Ovary (tissue), 9 donors: ENCODE data around the gene CADPS2. TPM values are rescaled to one million over a fixed set of nuclear protein-coding genes. Genes with fewer than 3 reads are reported as not detected.

ENCODE experiments used
- DNase-seq, 5 donors: peaks; one replicate each; pipeline ENCODE4 v3.0.0-alpha.2; 2019 to 2020
- H3K27ac ChIP-seq, 2 donors: fragments of 200-600 bp; one replicate each; pipeline versions ENCODE4 v1.5.1 to v1.8.0; 2019 to 2022
- H3K27me3 ChIP-seq: fragments of 200-600 bp; one replicate; pipeline ENCODE4 v1.8.0; 2022
- H3K36me3 ChIP-seq: fragments of 200-600 bp; sonication (generic); one replicate; pipeline ENCODE4 v1.5.1; 2019
- H3K4me1 ChIP-seq: one replicate; pipeline ENCODE4 v1.8.1; 2013; ENCODE audit warnings: mild to moderate bottlenecking, moderate library complexity; ENCODE audit not compliant: insufficient read depth
- H3K4me3 ChIP-seq: fragments of 200-600 bp; sonication (generic); one replicate; pipeline ENCODE4 v1.5.1; 2017
- H3K9me3 ChIP-seq, 2 donors: fragments of 200-600 bp in 1 of 2; sonication (generic) in 1 of 2; one replicate each; pipeline versions ENCODE4 v1.5.1 to v1.8.1; 2013 to 2019; ENCODE audit warnings: mild to moderate bottlenecking in 1 of 2, moderate library complexity in 1 of 2
- EP300 ChIP-seq: sonication (generic); formaldehyde crosslinking; IDR thresholded peaks from one replicate; pipeline ENCODE4 v1.6.1; 2017; ENCODE audit warnings: antibody characterized with exemption
- POLR2A ChIP-seq: fragments of 450-650 bp; IDR thresholded peaks from one replicate; pipeline ENCODE4 v1.6.1; 2017; ENCODE audit warnings: antibody characterized with exemption, mild to moderate bottlenecking, moderate library complexity
- WGBS, 3 donors: extraction: QIAGEN DNeasy Blood & Tissue Kit in 1 of 3; methylation state at CpG; one replicate each; pipeline versions ENCODE4 v1.1.5 to v1.1.7; 2013 to 2017; 5-methylcytosine and 5-hydroxymethylcytosine counted together
- intact Hi-C, 4 donors: fragments of 100-400 bp; cut with DNase I; formaldehyde crosslinking; loops; one replicate each; pipeline versions ENCODE4 v1.11.0 to v1.15.1; 2022 to 2023
- polyA plus RNA-seq, 2 donors: library from polyadenylated mRNA; stranded (reverse); fragments of 200-250 nt in 1 of 2; fragments of 350-450 nt in 1 of 2; fragmentation: Illumina TruSeq in 1 of 2; extraction: RNeasy Lipid Tissue Mini Kit (QIAGEN cat#74804) in 1 of 2; gene quantifications; one replicate each; pipeline ENCODE4 v1.2.3, GENCODE V29; 2013 to 2014
- total RNA-seq, 7 donors: library from RNA; depleted of rRNA in 2 of 7; stranded (reverse); fragments of >200 nt in 2 of 7; fragmentation: NEBNext Ultra II Directional in 3 of 7; extraction: Animal tissue kit (Norgen Biotek cat#: 25700) in 3 of 7; gene quantifications; one replicate each; pipeline versions ENCODE4 v1.1.0 to v1.2.4, GENCODE V29; 2016 to 2023
- TF ChIP-seq, protein P1 (sequence below), 3 donors: fragments of 450-650 bp in 2 of 3; fragments of 200-600 bp in 1 of 3; IDR thresholded peaks; one replicate each; pipeline versions ENCODE4 v1.5.1 to v1.8.0; 2016 to 2022; ENCODE audit warnings: antibody characterized with exemption in 3 of 3, mild to moderate bottlenecking in 1 of 3
- donor health status: DM: no; HTN: no; CAD: no; lungs with moderate emphysema.
- donor health status: DM: no; HTN: no; CAD: no.
- donor health status: Bipolar disorder and iron deficiency.
- donor health status: DM: yes; HTN: yes; CAD: no.
- donor health status: DM: no; HTN: no; CAD: no.
- donor health status: DM: yes; HTN: yes; CAD: no.

The CADPS2 gene
- total and polyA plus RNA-seq, 9 donors, result 10.1 to 26.7 (median 16.6) TPM

DNA sequence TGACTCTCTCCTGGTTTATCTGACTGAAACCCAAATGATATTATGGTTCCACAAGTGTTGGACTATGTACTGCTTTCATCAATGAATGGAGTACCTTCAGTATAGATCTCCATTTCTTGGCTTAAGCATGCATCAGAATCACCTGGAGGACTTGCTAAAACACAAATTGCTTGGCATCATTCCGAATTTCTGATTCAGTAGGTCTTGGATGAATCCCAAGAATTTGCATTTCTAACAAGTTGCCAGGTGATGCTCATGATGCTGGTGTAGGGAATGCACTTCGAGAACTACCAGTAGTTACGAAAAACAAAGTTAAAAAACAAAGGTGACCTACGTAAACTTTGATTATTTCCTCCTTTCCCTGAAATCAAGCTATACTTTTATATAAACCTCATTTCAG, 462.7 kb downstream of the CADPS2 start:
- H3K27ac ChIP-seq, result no peak overlapping the region
- no peak for DNase-seq
- H3K36me3 ChIP-seq, result no peaks in the 10 kb centered on the region
- intact Hi-C loops, result no loop called here
- no peaks in the 10 kb centered on the region for H3K9me3 ChIP-seq
- H3K4me3 ChIP-seq, result no peak overlapping the region
- WGBS, 3 donors, result 94 to 96% (median 94%) methylated on average over 4 of the region's 4 CpGs
- no peaks in the 10 kb centered on the region for H3K4me1 ChIP-seq
- H3K27me3 ChIP-seq, result no peaks in the 10 kb centered on the region
- TF ChIP-seq, protein P1, sequence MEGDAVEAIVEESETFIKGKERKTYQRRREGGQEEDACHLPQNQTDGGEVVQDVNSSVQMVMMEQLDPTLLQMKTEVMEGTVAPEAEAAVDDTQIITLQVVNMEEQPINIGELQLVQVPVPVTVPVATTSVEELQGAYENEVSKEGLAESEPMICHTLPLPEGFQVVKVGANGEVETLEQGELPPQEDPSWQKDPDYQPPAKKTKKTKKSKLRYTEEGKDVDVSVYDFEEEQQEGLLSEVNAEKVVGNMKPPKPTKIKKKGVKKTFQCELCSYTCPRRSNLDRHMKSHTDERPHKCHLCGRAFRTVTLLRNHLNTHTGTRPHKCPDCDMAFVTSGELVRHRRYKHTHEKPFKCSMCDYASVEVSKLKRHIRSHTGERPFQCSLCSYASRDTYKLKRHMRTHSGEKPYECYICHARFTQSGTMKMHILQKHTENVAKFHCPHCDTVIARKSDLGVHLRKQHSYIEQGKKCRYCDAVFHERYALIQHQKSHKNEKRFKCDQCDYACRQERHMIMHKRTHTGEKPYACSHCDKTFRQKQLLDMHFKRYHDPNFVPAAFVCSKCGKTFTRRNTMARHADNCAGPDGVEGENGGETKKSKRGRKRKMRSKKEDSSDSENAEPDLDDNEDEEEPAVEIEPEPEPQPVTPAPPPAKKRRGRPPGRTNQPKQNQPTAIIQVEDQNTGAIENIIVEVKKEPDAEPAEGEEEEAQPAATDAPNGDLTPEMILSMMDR (IDR thresholded peaks at IDR 0.05), result no peak
- TF ChIP-seq EP300 (no peak), POLR2A (no peak)

DNA sequence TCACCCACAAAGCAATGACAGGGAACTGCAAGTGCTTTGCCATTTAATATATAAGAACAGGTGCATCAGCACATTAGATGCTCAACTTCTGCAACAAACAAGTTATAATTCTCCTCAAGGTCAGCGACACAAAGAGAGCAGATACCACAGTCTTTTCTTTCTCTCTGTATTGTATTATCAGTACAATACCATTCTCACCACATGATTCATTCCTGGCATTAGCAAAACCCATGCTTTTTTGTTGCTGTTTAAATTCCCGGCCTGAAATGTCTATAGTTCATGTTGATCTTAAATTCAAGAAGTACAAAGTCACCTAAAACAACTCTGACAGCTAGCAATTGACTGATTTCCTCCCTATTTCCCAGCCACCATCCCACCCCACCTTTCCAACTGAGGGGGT, 469.9 kb downstream of the CADPS2 start:
- no peaks in the 10 kb centered on the region for H3K27me3 ChIP-seq
- peaks cover 3% of the 10 kb centered on the region for H3K4me1 ChIP-seq
- WGBS, 3 donors, result 18 to 44% (median 37%) methylated on average over 2 of the region's 2 CpGs
- H3K9me3 ChIP-seq, result no peaks in the 10 kb centered on the region
- intact Hi-C loops, result no loop called here
- TF ChIP-seq EP300, result no peak
- TF ChIP-seq POLR2A, result no peak
- TF ChIP-seq, protein P1 (IDR thresholded peaks at IDR 0.05), result no peak
- no peaks in the 10 kb centered on the region for H3K36me3 ChIP-seq
- H3K4me3 ChIP-seq, result no peak overlapping the region
- no peak for DNase-seq
- H3K27ac ChIP-seq, result no peak overlapping the region

DNA sequence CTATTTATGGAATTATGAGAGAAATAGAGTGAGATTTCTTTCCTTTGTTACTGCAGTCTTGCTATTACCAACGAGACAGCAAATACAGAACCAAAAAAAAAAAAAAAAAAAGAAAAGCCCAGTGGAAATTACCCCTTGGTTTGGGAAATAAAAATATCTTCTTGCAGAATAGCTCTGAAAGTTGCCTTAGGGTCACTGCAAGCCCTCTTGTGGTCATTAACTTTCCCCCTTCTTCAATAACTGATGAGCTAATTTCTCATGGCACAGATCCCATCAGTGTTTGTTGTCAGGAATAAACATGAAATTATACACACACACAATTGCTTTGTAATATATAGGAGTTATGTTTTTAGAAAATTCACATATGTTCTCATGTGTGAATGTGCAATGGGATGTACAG, 470.8 kb downstream of the CADPS2 start:
- H3K4me3 ChIP-seq, result no peak overlapping the region
- H3K9me3 ChIP-seq, result no peaks in the 10 kb centered on the region
- no peaks in the 10 kb centered on the region for H3K27me3 ChIP-seq
- TF ChIP-seq EP300 (no peak), POLR2A (no peak)
- TF ChIP-seq, protein P1 (IDR thresholded peaks at IDR 0.05), result no peak
- peaks cover 3% of the 10 kb centered on the region for H3K4me1 ChIP-seq
- no peak for DNase-seq
- H3K36me3 ChIP-seq, result no peaks in the 10 kb centered on the region
- H3K27ac ChIP-seq, result no peak overlapping the region
- intact Hi-C loops, result no loop called here
- 81 to 88% (median 85%) methylated on average over 1 of the region's 1 CpG for WGBS, 3 donors

DNA sequence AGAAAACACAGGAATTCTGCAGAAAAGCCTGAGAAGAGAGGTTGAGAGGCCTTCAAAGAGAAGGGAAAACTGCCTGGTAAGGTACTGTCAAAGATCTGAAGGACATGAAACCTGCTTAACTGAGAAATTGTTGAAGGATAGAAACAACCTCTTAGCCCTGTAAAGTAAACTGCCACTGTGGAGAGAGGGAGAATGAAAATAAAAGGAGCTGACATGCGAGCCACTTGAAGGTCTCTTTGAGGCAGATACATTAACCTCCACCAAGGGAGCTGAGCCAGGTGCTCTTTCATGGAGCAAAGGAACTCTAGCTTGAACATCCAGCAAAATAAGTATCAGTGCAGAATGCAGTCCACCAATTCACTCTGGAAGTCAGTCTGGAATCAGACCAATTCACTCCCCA, 472.9 kb downstream of the CADPS2 start:
- 86 to 94% (median 90%) methylated on average over 1 of the region's 1 CpG for WGBS, 3 donors
- no peaks in the 10 kb centered on the region for H3K36me3 ChIP-seq
- DNase-seq, result no peak
- peaks cover 3% of the 10 kb centered on the region for H3K4me1 ChIP-seq
- intact Hi-C loops, result no loop called here
- TF ChIP-seq POLR2A (no peak), EP300 (no peak)
- TF ChIP-seq, protein P1 (IDR thresholded peaks at IDR 0.05), result no peak
- no peak overlapping the region for H3K27ac ChIP-seq
- H3K27me3 ChIP-seq, result no peaks in the 10 kb centered on the region
- H3K9me3 ChIP-seq, result no peaks in the 10 kb centered on the region
- no peak overlapping the region for H3K4me3 ChIP-seq
